ENCODE data around the gene LRRC73. TPM values are rescaled to one million over a fixed set of nuclear protein-coding genes. Genes with fewer than 3 reads are reported as not detected.
"Not testable (repeated sequence)": the region's sequence is repeated elsewhere in the genome, so short reads cannot be mapped to it uniquely, and the experiment has no call there.

LRRC73 gene
- total RNA-seq, 1 donor from 2014 or later, result 0.40 TPM

DNA sequence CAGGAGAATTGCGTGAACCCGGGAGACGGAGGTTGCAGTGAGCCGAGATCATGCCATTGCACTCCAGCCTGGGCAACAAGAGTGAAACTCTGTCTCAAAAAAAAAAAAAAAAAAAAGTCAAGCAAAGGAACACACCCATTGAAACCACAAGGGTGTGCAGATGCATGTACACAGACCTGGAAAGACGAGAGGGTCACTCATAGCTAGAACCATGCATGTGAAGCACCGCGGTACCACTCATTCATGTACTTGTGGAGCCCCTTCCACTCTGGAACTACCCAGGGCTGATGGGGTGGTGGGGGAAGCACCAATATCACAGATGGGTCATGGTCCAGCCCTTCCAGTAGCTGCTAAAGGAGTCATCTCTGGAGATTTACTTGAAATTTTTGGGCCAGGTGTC lies 40.2 kb downstream of the LRRC73 start:
- peaks cover 14% of the 10 kb centered on the region for H3K27me3 Mint-ChIP-seq (ENCODE audit: unreplicated experiment)
- no peak overlapping the region for H3K4me3 Mint-ChIP-seq (ENCODE audit: unreplicated experiment)
- DNase-seq (ENCODE audit: extremely low spot score, unreplicated experiment), result no peak
- no peaks in the 10 kb centered on the region for H3K36me3 Mint-ChIP-seq (ENCODE audit: unreplicated experiment)
- H3K9me3 Mint-ChIP-seq (ENCODE audit: unreplicated experiment), result no peaks in the 10 kb centered on the region
- no peaks in the 10 kb centered on the region for H3K4me1 Mint-ChIP-seq (ENCODE audit: unreplicated experiment)
- TF ChIP-seq, protein P1, sequence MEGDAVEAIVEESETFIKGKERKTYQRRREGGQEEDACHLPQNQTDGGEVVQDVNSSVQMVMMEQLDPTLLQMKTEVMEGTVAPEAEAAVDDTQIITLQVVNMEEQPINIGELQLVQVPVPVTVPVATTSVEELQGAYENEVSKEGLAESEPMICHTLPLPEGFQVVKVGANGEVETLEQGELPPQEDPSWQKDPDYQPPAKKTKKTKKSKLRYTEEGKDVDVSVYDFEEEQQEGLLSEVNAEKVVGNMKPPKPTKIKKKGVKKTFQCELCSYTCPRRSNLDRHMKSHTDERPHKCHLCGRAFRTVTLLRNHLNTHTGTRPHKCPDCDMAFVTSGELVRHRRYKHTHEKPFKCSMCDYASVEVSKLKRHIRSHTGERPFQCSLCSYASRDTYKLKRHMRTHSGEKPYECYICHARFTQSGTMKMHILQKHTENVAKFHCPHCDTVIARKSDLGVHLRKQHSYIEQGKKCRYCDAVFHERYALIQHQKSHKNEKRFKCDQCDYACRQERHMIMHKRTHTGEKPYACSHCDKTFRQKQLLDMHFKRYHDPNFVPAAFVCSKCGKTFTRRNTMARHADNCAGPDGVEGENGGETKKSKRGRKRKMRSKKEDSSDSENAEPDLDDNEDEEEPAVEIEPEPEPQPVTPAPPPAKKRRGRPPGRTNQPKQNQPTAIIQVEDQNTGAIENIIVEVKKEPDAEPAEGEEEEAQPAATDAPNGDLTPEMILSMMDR (IDR thresholded peaks at IDR 0.05), result no peak
- H3K27ac Mint-ChIP-seq (ENCODE audit: unreplicated experiment), result no peak overlapping the region

DNA sequence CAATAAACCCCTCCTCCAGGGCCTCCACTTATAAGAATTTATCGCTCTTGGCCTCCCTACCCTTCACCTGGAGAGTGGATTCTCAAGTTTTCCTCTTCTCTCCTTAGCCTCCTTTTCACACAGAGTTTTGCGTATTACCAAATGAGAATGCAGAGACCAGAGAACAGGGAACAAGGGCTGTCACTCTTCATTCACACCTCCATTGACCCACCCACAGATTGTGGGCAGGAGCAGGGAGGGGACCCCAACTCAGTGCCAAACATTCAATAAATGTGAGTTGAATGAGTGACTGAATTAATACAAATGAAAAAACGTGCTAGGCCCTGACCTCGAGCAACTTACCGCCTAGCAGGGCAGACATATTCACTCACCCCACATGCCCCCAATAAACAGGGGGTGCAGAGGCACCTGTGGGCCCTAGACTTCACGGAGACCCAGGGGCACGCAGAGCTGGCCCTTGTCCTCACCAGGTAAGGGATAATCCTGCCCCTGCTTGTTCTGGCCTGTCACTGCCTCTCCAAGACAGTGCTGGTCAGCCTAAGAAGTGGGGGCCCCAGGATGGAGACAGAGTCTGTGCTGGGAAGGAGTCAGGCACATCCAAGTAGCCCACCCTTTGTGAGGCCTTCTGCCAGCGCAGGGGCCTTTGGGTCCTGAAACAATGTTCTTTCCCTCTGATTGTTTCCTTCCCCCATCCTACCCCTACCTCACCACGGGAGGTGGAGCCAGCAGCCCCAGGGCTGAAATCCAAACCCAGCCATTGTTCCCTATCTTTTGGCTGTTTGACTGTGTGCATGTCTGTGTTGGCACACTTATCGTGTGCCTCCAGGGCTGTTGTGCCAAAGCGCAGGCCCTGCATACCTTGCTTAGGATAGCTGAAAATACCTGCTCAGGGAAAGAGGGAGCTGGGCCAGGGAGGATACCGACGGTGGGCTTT lies 41.1 kb downstream of the LRRC73 start:
- H3K36me3 Mint-ChIP-seq (ENCODE audit: unreplicated experiment), result no peaks in the 10 kb centered on the region
- no peaks in the 10 kb centered on the region for H3K4me1 Mint-ChIP-seq (ENCODE audit: unreplicated experiment)
- no peak overlapping the region for H3K27ac Mint-ChIP-seq (ENCODE audit: unreplicated experiment)

GRCh38 chr6:43468240-43468639 lies 41.9 kb downstream of the LRRC73 start:
- no peak overlapping the region for H3K4me3 Mint-ChIP-seq (ENCODE audit: unreplicated experiment)
- DNase-seq (ENCODE audit: extremely low spot score, unreplicated experiment), result no peak
- no peaks in the 10 kb centered on the region for H3K9me3 Mint-ChIP-seq (ENCODE audit: unreplicated experiment)
- H3K36me3 Mint-ChIP-seq (ENCODE audit: unreplicated experiment), result no peaks in the 10 kb centered on the region
- H3K4me1 Mint-ChIP-seq (ENCODE audit: unreplicated experiment), result no peaks in the 10 kb centered on the region
- TF ChIP-seq, protein P1 (IDR thresholded peaks at IDR 0.05), result no peak
- peaks cover 14% of the 10 kb centered on the region for H3K27me3 Mint-ChIP-seq (ENCODE audit: unreplicated experiment)
- no peak overlapping the region for H3K27ac Mint-ChIP-seq (ENCODE audit: unreplicated experiment)

More for the DNA sequence above, 41.1 kb downstream of the LRRC73 start:
- TF ChIP-seq, protein P1 (IDR thresholded peaks at IDR 0.05), result no peak
- DNase-seq (ENCODE audit: extremely low spot score, unreplicated experiment), result no peak
- Mint-ChIP-seq H3K4me3 (ENCODE audit: unreplicated experiment) (no peak overlapping the region), H3K9me3 (ENCODE audit: unreplicated experiment) (no peaks in the 10 kb centered on the region), H3K27me3 (ENCODE audit: unreplicated experiment) (peaks cover 14% of the 10 kb centered on the region)

GRCh38 chr6:43467752-43468151 lies 42.4 kb downstream of the LRRC73 start:
- TF ChIP-seq, protein P1 (IDR thresholded peaks at IDR 0.05), result no peak
- Mint-ChIP-seq H3K9me3 (ENCODE audit: unreplicated experiment) (no peaks in the 10 kb centered on the region), H3K4me1 (ENCODE audit: unreplicated experiment) (no peaks in the 10 kb centered on the region)

GRCh38 chr6:43467265-43467664 lies 42.9 kb downstream of the LRRC73 start:
- H3K4me3 Mint-ChIP-seq (ENCODE audit: unreplicated experiment); H3K36me3 Mint-ChIP-seq (ENCODE audit: unreplicated experiment); H3K4me1 Mint-ChIP-seq (ENCODE audit: unreplicated experiment); H3K27ac Mint-ChIP-seq (ENCODE audit: unreplicated experiment); H3K9me3 Mint-ChIP-seq (ENCODE audit: unreplicated experiment); DNase-seq (ENCODE audit: extremely low spot score, unreplicated experiment): not testable (repeated sequence)
- H3K27me3 Mint-ChIP-seq (ENCODE audit: unreplicated experiment), result peaks cover 22% of the 10 kb centered on the region

More at GRCh38 chr6:43467752-43468151, 42.4 kb downstream of the LRRC73 start:
- no peak for DNase-seq (ENCODE audit: extremely low spot score, unreplicated experiment)
- Mint-ChIP-seq H3K27ac (ENCODE audit: unreplicated experiment) (no peak overlapping the region), H3K27me3 (ENCODE audit: unreplicated experiment) (peaks cover 18% of the 10 kb centered on the region), H3K36me3 (ENCODE audit: unreplicated experiment) (no peaks in the 10 kb centered on the region), H3K4me3 (ENCODE audit: unreplicated experiment) (no peak overlapping the region)
